ENCODE results near the gene EMC8.

DNA sequence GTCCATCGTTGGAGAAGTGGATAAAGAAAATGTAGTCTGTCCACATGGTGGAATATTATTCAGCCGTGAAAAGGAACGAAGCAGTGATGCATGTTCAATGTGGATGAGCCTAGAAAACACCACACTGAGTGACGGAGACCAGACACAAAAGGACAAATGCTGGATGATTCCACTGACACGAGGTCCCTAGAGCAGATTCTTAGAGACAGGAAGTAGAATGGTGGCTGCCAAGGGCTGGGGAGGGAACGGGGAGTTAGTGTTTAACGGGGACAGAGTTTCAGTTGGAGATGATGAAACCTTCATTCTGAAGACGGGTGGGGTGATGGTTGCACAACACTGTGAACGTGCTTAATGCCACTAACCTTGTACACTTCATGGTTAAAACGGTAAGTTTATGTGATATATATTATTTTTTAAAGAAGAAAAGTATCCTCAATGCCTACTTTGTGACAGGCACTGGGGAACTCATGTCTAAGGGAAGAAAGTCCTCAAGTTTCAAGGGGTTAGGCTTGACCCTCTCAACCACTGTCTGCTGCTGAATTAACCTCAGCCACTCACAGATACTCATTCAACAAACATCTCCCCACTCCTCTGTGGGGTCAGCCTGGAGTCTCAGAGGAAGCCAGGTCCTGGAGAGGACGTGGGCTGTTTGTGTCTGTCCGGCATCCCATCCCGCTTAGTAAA, 66.0 kb downstream of the EMC8 start:
- no peak for TF ChIP-seq EP300 (IDR thresholded peaks at IDR 0.05; ENCODE audit: borderline replicate concordance in 1 of 2, control insufficient read depth in 1 of 2, low read depth in 2 of 2, low read length in 2 of 2)
- TF ChIP-seq, protein P1, sequence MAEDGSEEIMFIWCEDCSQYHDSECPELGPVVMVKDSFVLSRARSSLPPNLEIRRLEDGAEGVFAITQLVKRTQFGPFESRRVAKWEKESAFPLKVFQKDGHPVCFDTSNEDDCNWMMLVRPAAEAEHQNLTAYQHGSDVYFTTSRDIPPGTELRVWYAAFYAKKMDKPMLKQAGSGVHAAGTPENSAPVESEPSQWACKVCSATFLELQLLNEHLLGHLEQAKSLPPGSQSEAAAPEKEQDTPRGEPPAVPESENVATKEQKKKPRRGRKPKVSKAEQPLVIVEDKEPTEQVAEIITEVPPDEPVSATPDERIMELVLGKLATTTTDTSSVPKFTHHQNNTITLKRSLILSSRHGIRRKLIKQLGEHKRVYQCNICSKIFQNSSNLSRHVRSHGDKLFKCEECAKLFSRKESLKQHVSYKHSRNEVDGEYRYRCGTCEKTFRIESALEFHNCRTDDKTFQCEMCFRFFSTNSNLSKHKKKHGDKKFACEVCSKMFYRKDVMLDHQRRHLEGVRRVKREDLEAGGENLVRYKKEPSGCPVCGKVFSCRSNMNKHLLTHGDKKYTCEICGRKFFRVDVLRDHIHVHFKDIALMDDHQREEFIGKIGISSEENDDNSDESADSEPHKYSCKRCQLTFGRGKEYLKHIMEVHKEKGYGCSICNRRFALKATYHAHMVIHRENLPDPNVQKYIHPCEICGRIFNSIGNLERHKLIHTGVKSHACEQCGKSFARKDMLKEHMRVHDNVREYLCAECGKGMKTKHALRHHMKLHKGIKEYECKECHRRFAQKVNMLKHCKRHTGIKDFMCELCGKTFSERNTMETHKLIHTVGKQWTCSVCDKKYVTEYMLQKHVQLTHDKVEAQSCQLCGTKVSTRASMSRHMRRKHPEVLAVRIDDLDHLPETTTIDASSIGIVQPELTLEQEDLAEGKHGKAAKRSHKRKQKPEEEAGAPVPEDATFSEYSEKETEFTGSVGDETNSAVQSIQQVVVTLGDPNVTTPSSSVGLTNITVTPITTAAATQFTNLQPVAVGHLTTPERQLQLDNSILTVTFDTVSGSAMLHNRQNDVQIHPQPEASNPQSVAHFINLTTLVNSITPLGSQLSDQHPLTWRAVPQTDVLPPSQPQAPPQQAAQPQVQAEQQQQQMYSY (CRISPR knock-in tag; IDR thresholded peaks at IDR 0.05), result no peak
- no peak for TF ChIP-seq SIN3A (IDR thresholded peaks at IDR 0.05; ENCODE audit: low read depth, low read length)
- TF ChIP-seq POLR2A (IDR thresholded peaks at IDR 0.05; ENCODE audit: low read depth, low read length), result no peak
- no peak for TF ChIP-seq STAT3 (IDR thresholded peaks at IDR 0.05; ENCODE audit: low read depth, low read length)
- TF ChIP-seq, protein P2, sequence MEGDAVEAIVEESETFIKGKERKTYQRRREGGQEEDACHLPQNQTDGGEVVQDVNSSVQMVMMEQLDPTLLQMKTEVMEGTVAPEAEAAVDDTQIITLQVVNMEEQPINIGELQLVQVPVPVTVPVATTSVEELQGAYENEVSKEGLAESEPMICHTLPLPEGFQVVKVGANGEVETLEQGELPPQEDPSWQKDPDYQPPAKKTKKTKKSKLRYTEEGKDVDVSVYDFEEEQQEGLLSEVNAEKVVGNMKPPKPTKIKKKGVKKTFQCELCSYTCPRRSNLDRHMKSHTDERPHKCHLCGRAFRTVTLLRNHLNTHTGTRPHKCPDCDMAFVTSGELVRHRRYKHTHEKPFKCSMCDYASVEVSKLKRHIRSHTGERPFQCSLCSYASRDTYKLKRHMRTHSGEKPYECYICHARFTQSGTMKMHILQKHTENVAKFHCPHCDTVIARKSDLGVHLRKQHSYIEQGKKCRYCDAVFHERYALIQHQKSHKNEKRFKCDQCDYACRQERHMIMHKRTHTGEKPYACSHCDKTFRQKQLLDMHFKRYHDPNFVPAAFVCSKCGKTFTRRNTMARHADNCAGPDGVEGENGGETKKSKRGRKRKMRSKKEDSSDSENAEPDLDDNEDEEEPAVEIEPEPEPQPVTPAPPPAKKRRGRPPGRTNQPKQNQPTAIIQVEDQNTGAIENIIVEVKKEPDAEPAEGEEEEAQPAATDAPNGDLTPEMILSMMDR (IDR thresholded peaks at IDR 0.05 in 2 of 3, conservative IDR thresholded peaks at IDR 0.05 in 1 of 3; ENCODE audit: control insufficient read depth in 2 of 3, extremely low read depth in 1 of 3, insufficient read depth in 1 of 3, low read depth in 3 of 3, low read length in 3 of 3), result no peak
- no peak for TF ChIP-seq ZZZ3 (IDR thresholded peaks at IDR 0.05; ENCODE audit: control insufficient read depth, insufficient read length, low read depth)
- TF ChIP-seq MXI1 (IDR thresholded peaks at IDR 0.05; ENCODE audit: low read depth, low read length), result no peak
- no peak for TF ChIP-seq EZH2 (IDR thresholded peaks at IDR 0.05; ENCODE audit: borderline replicate concordance, control insufficient read depth, low read depth, low read length)
- TF ChIP-seq, protein P3, sequence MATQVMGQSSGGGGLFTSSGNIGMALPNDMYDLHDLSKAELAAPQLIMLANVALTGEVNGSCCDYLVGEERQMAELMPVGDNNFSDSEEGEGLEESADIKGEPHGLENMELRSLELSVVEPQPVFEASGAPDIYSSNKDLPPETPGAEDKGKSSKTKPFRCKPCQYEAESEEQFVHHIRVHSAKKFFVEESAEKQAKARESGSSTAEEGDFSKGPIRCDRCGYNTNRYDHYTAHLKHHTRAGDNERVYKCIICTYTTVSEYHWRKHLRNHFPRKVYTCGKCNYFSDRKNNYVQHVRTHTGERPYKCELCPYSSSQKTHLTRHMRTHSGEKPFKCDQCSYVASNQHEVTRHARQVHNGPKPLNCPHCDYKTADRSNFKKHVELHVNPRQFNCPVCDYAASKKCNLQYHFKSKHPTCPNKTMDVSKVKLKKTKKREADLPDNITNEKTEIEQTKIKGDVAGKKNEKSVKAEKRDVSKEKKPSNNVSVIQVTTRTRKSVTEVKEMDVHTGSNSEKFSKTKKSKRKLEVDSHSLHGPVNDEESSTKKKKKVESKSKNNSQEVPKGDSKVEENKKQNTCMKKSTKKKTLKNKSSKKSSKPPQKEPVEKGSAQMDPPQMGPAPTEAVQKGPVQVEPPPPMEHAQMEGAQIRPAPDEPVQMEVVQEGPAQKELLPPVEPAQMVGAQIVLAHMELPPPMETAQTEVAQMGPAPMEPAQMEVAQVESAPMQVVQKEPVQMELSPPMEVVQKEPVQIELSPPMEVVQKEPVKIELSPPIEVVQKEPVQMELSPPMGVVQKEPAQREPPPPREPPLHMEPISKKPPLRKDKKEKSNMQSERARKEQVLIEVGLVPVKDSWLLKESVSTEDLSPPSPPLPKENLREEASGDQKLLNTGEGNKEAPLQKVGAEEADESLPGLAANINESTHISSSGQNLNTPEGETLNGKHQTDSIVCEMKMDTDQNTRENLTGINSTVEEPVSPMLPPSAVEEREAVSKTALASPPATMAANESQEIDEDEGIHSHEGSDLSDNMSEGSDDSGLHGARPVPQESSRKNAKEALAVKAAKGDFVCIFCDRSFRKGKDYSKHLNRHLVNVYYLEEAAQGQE (IDR thresholded peaks at IDR 0.05; ENCODE audit: low read depth, low read length), result no peak

All from GM12878 (cell line).